CD4-positive, alpha-beta T cell (primary cell): ENCODE measurements around the gene OSBPL5. TPM values are rescaled to one million over a fixed set of nuclear protein-coding genes. Genes with fewer than 3 reads are reported as not detected.

Experiments used
- ATAC-seq: fragments of 200-7000 bp; cut with Tn5 transposase; one replicate; pipeline ENCODE4 v1.10.0; 2022; ENCODE audit warnings: mild to moderate bottlenecking; ENCODE audit not compliant: poor library complexity
- CTCF ChIA-PET: fragments of 350-600 bp; sonication (Branson Sonifier 250); formaldehyde crosslinking; loops from one replicate; lab custom pipeline; 2021; ENCODE audit warnings: antibody characterized with exemption, inconsistent platforms; lab: Charles Lee
- POLR2A ChIA-PET: fragments of 350-600 bp; sonication (Branson Sonifier 250); formaldehyde crosslinking; loops from one replicate; lab custom pipeline; 2021; ENCODE audit warnings: antibody characterized with exemption, inconsistent platforms; lab: Charles Lee
- DNase-seq, 14 experiments: peaks; one replicate each; pipeline ENCODE4 v3.0.0-alpha.2; 2013 to 2020; ENCODE audit warnings: mixed read lengths in 2 of 14
- H3K27ac ChIP-seq, 2 donors: one replicate each; pipeline versions ENCODE4 v1.5.1 to v1.7.0; 2013; ENCODE audit warnings: low read length in 2 of 2, low read depth in 1 of 2, mild to moderate bottlenecking in 1 of 2
- H3K27me3 ChIP-seq, 2 experiments: 1 replicate in 1 of 2; 2 replicates in 1 of 2; pipeline versions ENCODE4 v1.6.1 to v1.7.0; 2013; ENCODE audit warnings: low read length in 2 of 2, control low read depth in 1 of 2, mild to moderate bottlenecking in 1 of 2, moderate library complexity in 1 of 2; ENCODE audit not compliant: insufficient read depth in 2 of 2, control insufficient read depth in 1 of 2
- H3K36me3 ChIP-seq: one replicate; pipeline ENCODE4 v1.6.1; 2013; ENCODE audit warnings: low read length, control low read depth; ENCODE audit not compliant: insufficient read depth
- H3K4me1 ChIP-seq: one replicate; pipeline ENCODE4 v1.6.1; 2013; ENCODE audit warnings: low read length, control low read depth; ENCODE audit not compliant: insufficient read depth
- H3K4me3 ChIP-seq: one replicate; pipeline ENCODE4 v1.5.1; 2013; ENCODE audit warnings: mild to moderate bottlenecking, low read length, moderate library complexity
- H3K9me3 ChIP-seq, 2 experiments: 1 replicate in 1 of 2; 2 replicates in 1 of 2; pipeline versions ENCODE4 v1.6.1 to v1.7.0; 2013; ENCODE audit warnings: low read length in 2 of 2, mild to moderate bottlenecking in 2 of 2, control low read depth in 1 of 2, moderate library complexity in 1 of 2; ENCODE audit not compliant: control insufficient read depth in 1 of 2, insufficient read depth in 1 of 2
- H3K27ac Mint-ChIP-seq: one replicate; pipeline ENCODE4 v1.8.0; 2020; ENCODE audit warnings: mixed read lengths
- H3K27me3 Mint-ChIP-seq: one replicate; pipeline ENCODE4 v1.8.0; 2021; ENCODE audit warnings: mixed read lengths
- H3K36me3 Mint-ChIP-seq: one replicate; pipeline ENCODE4 v1.8.0; 2021; ENCODE audit warnings: low read depth, mixed read lengths
- H3K4me1 Mint-ChIP-seq: one replicate; pipeline ENCODE4 v1.8.0; 2021; ENCODE audit warnings: low read depth, mixed read lengths
- H3K4me3 Mint-ChIP-seq: one replicate; pipeline ENCODE4 v1.8.0; 2020; ENCODE audit warnings: mild to moderate bottlenecking, mixed read lengths
- H3K9me3 Mint-ChIP-seq: one replicate; pipeline ENCODE4 v1.8.0; 2020; ENCODE audit warnings: mixed read lengths
- intact Hi-C, 2 experiments: fragments of 100-400 bp; cut with DNase I in 1 of 2; cut with micrococcal nuclease in 1 of 2; formaldehyde crosslinking; loops; one replicate each; pipeline versions ENCODE4 v1.15.1 to v1.9.0; 2023 to 2025; cut with DNase I, micrococcal nuclease
- total RNA-seq, 174 experiments: library from RNA in 2 of 174; stranded (reverse) in 2 of 174; gene quantifications; one replicate each; pipeline ENCODE4 v1.2.3 and lab custom pipeline; 2021 to 2026
- TF ChIP-seq, protein P1 (sequence below): fragments of 200-600 bp; IDR thresholded peaks from one replicate; pipeline ENCODE4 v1.8.0; 2022; ENCODE audit warnings: antibody characterized with exemption, mild to moderate bottlenecking

The OSBPL5 gene
- total RNA-seq, 2 experiments from 2014 or later = 6.7 to 9.1 TPM

DNA sequence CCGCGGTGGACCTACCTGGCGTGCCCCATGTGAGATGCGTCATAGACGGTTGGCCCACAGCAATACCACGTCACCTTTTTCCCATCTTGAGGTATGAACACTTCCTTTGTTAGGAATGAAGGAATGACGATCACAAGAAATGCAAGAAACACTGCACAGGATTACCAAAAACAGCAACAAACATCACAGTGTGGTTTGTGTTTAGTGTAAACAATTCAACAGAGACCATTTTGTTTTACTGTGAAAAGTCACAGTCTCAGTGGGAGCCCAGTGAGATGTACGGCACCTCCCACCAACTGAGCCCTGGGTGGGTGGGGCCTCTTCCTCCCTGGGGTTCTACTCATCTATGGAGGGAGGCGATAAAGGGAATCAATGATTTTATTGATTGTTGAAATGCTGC lies 124.2 kb downstream of the OSBPL5 start:
- Mint-ChIP-seq H3K27me3 (no peaks in the 10 kb centered on the region), H3K4me3 (no peak overlapping the region), H3K27ac (no peak overlapping the region), H3K4me1 (peaks cover 24% of the 10 kb centered on the region), H3K9me3 (no peaks in the 10 kb centered on the region), H3K36me3 (peaks cover 78% of the 10 kb centered on the region)
- Histone ChIP-seq H3K27me3 (no peaks in the 10 kb centered on the region), H3K9me3 (no peaks in the 10 kb centered on the region), H3K4me1 (peaks cover 19% of the 10 kb centered on the region), H3K4me3 (no peak overlapping the region), H3K27ac (no peak overlapping the region), H3K36me3 (peaks cover 82% of the 10 kb centered on the region)
- POLR2A ChIA-PET = interaction anchor here (1.7 kb wide), 1 partner anchor 51 kb away, joined by 5 read pairs; no protein-coding TSS in a partner anchor
- CTCF ChIA-PET = no interaction called here
- TF ChIP-seq, protein P1, sequence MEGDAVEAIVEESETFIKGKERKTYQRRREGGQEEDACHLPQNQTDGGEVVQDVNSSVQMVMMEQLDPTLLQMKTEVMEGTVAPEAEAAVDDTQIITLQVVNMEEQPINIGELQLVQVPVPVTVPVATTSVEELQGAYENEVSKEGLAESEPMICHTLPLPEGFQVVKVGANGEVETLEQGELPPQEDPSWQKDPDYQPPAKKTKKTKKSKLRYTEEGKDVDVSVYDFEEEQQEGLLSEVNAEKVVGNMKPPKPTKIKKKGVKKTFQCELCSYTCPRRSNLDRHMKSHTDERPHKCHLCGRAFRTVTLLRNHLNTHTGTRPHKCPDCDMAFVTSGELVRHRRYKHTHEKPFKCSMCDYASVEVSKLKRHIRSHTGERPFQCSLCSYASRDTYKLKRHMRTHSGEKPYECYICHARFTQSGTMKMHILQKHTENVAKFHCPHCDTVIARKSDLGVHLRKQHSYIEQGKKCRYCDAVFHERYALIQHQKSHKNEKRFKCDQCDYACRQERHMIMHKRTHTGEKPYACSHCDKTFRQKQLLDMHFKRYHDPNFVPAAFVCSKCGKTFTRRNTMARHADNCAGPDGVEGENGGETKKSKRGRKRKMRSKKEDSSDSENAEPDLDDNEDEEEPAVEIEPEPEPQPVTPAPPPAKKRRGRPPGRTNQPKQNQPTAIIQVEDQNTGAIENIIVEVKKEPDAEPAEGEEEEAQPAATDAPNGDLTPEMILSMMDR = no peak
- intact Hi-C loops = no loop called here
- DNase-seq = no peak
- ATAC-seq = no peak

DNA sequence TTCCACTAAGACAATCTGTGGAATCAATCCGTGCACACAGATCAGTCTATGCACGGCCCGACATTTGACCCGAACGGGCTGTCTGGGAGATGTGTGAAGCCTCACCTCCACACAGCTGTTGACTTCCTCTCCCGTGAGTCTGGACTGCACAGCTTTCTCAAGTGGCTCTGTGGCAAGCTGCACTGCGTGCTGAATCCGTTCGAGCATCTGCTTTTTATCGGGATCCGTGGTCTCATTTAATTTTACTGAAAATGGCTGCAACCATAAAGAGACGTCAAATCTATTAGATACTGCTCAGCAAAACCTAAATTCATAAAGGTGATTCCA lies 127.2 kb downstream of the OSBPL5 start:
- peaks cover 82% of the 10 kb centered on the region for H3K36me3 Mint-ChIP-seq
- intact Hi-C loops = loop anchor here in 1 of 2 experiments (1.0 to 5.0 kb wide), 3 partner anchors 21 to 179 kb away; partner anchors contain the start of gene MRGPRG
- peaks cover 85% of the 10 kb centered on the region for H3K36me3 ChIP-seq
- CTCF ChIA-PET = interaction anchor here (0.8 to 3.4 kb wide), 5 partner anchors 11 to 53 kb away, joined by 3 to 22 read pairs (median 4); no protein-coding TSS in a partner anchor
- no peak overlapping the region for H3K27ac ChIP-seq
- H3K4me3 ChIP-seq = no peak overlapping the region
- TF ChIP-seq, protein P1 = no peak
- H3K27me3 Mint-ChIP-seq = no peaks in the 10 kb centered on the region
- H3K4me3 Mint-ChIP-seq = no peak overlapping the region
- peak overlapping the region; percentile 63 for H3K27ac Mint-ChIP-seq
- H3K9me3 ChIP-seq = no peaks in the 10 kb centered on the region
- H3K4me1 Mint-ChIP-seq = peaks cover 27% of the 10 kb centered on the region
- no peaks in the 10 kb centered on the region for H3K9me3 Mint-ChIP-seq
- no peaks in the 10 kb centered on the region for H3K27me3 ChIP-seq
- no peak for ATAC-seq
- peaks cover 19% of the 10 kb centered on the region for H3K4me1 ChIP-seq
- POLR2A ChIA-PET = interaction anchor here (0.7 to 2.1 kb wide), 5 partner anchors 12 to 503 kb away, joined by 3 to 12 read pairs (median 6); partner anchors contain the start of gene NAP1L4
- peak in 1 of 14 experiments; percentile 28 for DNase-seq

Other genes with a start within 250 kb of the OSBPL5 start
- gene PHLDA2, start 235.9 kb downstream of the OSBPL5 start, total RNA-seq = 1 to 10 TPM; 1.1 to 1.3 TPM
- gene NAP1L4, start 173.0 kb downstream of the OSBPL5 start, total RNA-seq = 100 to 1,000 TPM; 262 to 285 TPM
- 10 to 100 TPM; 24.1 to 25.2 TPM for gene CARS1, start 107.9 kb downstream of the OSBPL5 start, total RNA-seq
- not detected for gene MRGPRG, start 53.5 kb upstream of the OSBPL5 start, total RNA-seq
- not detected for gene MRGPRE, start 67.1 kb upstream of the OSBPL5 start, total RNA-seq
- 10 to 100 TPM; 16.6 to 18.4 TPM for gene ZNF195, start 213.8 kb upstream of the OSBPL5 start, total RNA-seq